ENCODE results near the gene C10orf95. TPM values are rescaled to one million over a fixed set of nuclear protein-coding genes. Genes with fewer than 3 reads are reported as not detected.

The C10orf95 gene
- total RNA-seq, 1 donor from 2014 or later = 0.46 TPM

GRCh38 chr10:102435133-102435497 lies 16.2 kb downstream of the C10orf95 start:
- DNase-seq (ENCODE audit: low spot score) = no peak

DNA sequence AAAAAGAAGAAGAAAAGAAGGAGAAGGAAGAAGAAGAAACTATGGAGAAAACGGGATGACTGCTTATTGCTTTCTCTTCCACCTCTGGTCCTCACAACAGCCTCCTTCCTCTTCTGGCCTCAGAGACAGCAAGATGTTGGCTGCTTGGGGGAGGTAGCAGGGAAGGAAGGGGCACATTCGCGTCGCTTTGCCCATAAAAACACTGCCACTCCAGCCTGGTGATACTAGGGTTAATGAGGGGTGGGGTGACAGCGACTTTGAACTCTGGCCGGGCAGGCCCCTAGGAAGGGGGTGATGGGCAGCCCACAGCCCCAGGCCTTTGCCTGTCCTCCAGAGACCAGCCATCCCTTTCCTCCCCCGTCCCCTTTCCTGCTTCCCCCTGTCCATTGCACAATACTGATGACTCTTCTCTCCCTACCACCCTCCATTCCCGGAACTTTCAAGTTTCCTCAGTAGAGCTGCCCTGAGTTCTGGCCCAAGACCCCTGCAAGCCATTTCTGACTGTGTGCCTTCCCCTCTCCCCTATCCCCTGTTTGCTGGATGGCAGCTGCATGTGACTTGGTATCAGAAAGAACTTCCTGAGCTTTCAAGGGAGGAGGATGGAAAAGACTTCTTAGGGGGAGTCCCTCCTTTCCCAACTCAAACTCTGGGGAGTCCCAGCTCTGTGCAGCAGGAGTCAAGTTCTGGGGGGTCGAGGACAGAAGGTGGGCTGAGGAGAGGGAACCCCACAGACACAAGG lies 16.8 kb downstream of the C10orf95 start:
- DNase-seq (ENCODE audit: low spot score) = no peak

DNA sequence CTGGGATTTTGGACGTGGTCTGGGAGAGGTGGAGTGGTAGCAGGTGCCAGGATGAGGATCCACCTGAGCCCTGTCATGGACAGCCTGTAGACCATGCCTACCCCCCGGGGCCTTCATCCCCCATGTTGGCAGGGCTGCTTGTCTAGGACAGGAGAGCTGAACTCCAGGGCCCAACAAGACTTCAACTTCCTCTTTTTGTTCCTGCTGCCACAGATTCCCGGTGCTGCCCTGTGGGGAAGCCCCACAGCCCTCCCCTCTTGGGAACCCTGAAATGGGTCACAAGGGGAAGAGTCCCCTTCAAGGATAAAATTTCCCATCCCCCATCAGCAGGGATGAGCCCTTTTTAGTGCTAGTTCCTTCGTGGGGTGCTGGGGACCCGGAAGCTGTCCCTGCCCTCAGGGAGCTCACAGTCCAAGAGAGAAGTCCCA lies 17.7 kb downstream of the C10orf95 start:
- DNase-seq (ENCODE audit: low spot score) = no peak

GRCh38 chr10:102432162-102432950 lies 19.0 kb downstream of the C10orf95 start, which contains the start of gene CUEDC2:
CUEDC2 (minus strand) TSS chr10:102432574; CDS start chr10:102425188, 7,386 bp downstream.
- DNase-seq (ENCODE audit: low spot score) = peak; percentile 96

- no peak for DNase-seq (ENCODE audit: low spot score)
Measured at GRCh38 chr10:102431452-102432124, 19.8 kb downstream of the C10orf95 start.

DNA sequence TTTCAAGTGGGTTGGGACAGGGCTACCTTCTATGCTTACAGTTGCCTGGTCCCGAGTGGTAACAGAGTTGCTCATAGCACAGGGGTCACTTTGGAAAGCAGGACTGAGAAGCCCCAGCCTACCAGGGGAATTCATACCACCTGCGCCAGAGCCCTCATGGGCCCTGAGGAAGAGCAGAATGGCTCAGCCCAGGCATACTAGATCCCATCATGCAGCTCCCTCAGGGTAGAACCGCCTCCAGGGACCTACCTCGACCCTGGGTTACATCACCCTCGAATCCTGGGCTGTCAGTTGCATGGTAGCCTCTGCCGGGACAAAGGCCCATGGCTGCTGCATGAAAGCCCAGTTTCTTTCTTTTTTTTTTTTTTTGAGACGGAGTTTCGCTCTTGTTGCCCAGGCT lies 21.9 kb downstream of the C10orf95 start:
- no peak for DNase-seq (ENCODE audit: low spot score)

DNA sequence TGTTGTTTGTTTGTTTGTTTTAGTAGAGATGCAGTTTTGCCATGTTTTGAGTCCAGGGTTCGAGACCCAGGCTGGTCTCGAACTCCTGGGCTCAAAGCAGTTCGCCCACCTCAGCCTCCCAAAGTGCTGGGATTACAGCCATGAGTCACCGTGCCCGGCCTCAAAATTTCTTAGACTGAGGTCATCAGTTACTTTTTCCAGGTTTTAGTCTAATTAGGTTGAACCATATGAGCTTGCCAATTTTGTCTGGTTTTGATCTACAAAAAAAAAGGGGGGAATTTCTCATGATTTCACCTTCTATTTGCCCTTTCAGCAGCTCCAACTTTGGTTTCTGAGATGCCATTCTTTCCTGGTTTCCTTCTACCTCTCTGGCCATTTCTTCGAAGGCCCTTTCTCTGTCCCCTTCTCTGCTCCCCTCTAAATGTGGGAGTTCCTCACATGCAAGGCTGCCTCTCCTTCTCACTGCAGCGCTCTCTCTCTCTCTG lies 24.5 kb downstream of the C10orf95 start:
- DNase-seq (ENCODE audit: low spot score) = no peak

DNA sequence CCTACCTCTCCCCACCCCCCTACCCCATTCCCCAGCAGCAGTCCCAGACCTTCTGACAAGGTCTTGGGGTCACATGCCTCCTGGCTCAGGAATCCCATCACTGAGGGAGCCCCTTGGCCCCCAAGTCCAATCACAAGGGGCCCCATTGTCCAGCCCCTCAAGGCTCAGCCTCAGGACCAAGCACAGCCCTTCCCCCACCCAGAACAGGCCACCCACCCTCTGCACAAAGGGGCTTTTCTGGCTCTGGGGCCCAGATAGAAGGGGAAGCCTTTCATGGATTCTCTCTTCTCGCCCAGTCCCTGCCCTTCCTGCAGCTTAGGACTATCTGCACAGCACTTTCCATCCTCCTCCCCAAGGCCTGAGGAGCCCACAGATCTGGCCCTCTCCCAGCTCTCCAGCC lies 25.9 kb downstream of the C10orf95 start:
- no peak for DNase-seq (ENCODE audit: low spot score)

- no peak for DNase-seq (ENCODE audit: low spot score)
Measured at GRCh38 chr10:102424916-102425315, 26.4 kb downstream of the C10orf95 start.

GRCh38 chr10:102424145-102424544 lies 27.2 kb downstream of the C10orf95 start:
- DNase-seq (ENCODE audit: low spot score) = no peak

- DNase-seq (ENCODE audit: low spot score) = no peak
Measured at GRCh38 chr10:102423372-102423968, 27.9 kb downstream of the C10orf95 start.

- DNase-seq (ENCODE audit: low spot score) = peak; percentile 82
Measured at GRCh38 chr10:102422545-102423129, 28.7 kb downstream of the C10orf95 start.

GRCh38 chr10:102421757-102422512 lies 29.4 kb downstream of the C10orf95 start:
- no peak for DNase-seq (ENCODE audit: low spot score)

GRCh38 chr10:102421507-102421756 lies 29.9 kb downstream of the C10orf95 start:
- no peak for DNase-seq (ENCODE audit: low spot score)

GRCh38 chr10:102420714-102421506 lies 30.4 kb downstream of the C10orf95 start, which contains the start of gene FBXL15:
FBXL15 (plus strand) TSS chr10:102420836; CDS start chr10:102421130, 294 bp downstream.
- DNase-seq (ENCODE audit: low spot score) = peak; percentile 98

DNA sequence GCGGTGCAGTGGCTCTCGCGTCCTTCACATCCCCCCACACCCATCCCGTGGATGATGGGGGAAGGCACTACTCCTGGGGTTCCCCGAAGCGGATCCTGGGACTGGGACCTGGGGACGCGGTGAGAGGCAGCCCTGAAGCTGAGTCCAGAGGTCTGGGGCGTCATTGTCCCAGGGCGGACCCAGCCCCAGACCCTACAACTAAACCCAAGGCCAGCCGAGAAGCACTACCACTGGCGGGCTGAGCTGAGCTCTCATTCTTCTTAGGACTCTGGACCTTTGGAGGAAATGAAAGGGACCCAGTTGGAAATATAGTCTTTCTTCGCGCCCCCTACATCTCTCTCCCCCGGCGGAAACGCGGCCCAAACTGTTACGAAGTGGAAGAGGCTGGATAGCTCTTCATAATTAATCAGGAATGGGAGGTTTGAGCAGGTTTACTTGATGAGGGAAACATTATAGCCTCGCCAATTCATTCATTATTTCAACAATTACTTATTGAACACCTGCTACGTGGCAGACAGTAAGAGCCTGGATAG lies 31.1 kb downstream of the C10orf95 start:
- no peak for DNase-seq (ENCODE audit: low spot score)

DNA sequence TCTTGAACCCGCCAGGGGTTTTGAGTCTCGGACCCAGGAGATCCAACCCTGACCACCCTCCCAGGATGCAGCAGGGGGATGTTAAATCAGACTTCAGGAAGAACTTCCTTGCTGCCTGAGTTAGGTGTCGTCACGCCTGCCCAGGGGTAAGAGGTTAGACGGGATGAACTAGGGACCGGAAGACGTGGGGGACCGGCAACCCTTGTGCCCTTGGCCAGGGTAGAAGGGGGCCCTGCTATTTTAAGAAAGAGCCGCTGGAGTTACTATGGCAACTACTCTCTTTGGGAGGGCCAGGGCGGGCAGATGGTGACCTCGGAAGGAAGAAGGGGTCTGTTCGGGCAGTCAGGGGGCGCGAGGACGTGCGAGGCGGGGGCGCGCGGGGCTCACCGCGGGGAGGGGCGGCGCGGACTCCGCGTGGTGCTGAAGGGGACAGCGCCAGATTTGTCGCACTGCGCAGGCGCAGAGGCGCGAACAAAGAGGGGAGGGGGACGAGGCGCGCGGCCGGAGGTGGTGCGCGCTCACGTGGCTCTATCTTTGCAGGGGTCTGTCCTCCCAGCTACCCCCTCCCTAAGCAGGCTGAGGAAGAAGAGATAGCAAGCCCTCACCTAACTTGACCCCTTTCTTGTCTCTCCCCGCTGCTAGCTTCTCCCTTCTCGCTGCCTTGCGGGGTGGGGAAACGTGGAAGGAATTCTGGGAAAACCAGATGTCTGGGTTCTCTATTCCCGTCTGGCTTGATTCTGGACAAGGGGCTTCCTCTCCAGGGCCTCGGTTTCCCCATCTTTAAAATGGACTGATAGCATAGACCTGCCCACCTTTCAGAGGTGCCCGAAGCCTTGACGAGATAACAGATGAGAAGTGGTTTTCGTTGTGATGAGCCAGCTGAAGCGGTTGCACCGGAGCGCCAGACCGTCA lies 31.8 kb downstream of the C10orf95 start:
- DNase-seq (ENCODE audit: low spot score) = no peak

DNA sequence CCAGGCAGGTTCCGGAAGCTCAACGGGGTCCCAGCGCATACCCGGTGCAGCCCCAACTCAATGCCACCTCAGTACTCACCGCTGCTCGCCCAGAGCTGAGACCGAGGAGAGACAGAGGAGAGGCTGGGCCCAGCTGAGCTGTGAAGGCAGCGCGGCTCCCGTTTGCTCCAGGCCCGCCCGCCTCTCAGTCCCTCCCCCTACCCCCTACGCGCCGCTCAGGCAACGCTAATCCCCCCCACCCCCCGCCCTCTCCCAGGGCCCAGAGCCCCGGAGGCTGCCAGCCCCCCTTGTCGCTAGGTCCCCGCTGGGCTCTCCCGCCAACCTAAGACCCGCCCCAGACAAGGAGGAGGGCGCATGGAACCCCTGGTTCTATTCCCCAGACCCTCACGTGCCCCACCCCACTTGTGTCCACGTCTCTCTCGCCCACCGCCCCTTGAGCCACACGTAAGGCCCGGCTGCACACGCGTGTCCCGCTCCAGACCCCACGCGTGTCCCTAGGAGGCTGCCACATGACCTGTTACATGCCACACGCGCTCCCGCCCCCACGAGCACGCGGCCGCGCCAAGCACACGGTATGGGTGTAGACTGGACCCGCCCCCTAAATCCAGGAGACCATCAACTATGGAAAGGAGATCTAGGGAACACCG lies 32.6 kb downstream of the C10orf95 start, which contains the start of gene PSD:
Gene PSD (minus strand): TSS at position 164 of the 647 bp plus-strand sequence. CDS start 1,747 bp downstream, outside the sequence.
- DNase-seq (ENCODE audit: low spot score) = no peak

All from mucosa of gallbladder (tissue), 1 donor.